Esophagus squamous epithelium (tissue), 5 donors: ENCODE measurements around the gene CA5A. TPM values are rescaled to one million over a fixed set of nuclear protein-coding genes. Genes with fewer than 3 reads are reported as not detected.

Experiments used
- DNase-seq: peaks from one replicate; lab custom pipeline; 2025; lab: John Stamatoyannopoulos, UW
- H3K27ac ChIP-seq, 4 donors: fragments of 200-600 bp; sonication (generic); one replicate each; pipeline ENCODE4 v1.5.1; 2016 to 2019; ENCODE audit warnings: mild to moderate bottlenecking in 1 of 4
- H3K27me3 ChIP-seq, 4 donors: fragments of 200-600 bp; sonication (generic); 1 replicate in 3 of 4; 2 replicates in 1 of 4; pipeline versions ENCODE4 v1.5.1 to v1.6.0; 2017 to 2021; ENCODE audit warnings: antibody characterized with exemption in 1 of 4
- H3K36me3 ChIP-seq, 3 donors: fragments of 200-600 bp; sonication (generic); one replicate each; pipeline ENCODE4 v1.5.1; 2016 to 2019
- H3K4me1 ChIP-seq, 3 donors: fragments of 200-600 bp; sonication (generic); one replicate each; pipeline ENCODE4 v1.5.1; 2017 to 2019
- H3K4me3 ChIP-seq, 4 donors: fragments of 200-600 bp; sonication (generic); 1 replicate in 3 of 4; 2 replicates in 1 of 4; pipeline ENCODE4 v1.5.1; 2016 to 2019; ENCODE audit warnings: mild to moderate bottlenecking in 2 of 4, moderate library complexity in 1 of 4
- H3K9me3 ChIP-seq, 3 donors: fragments of 200-600 bp; sonication (generic); one replicate each; pipeline ENCODE4 v1.5.1; 2016 to 2019
- POLR2A ChIP-seq, 4 donors: fragments of 450-650 bp; IDR thresholded peaks; one replicate each; pipeline ENCODE4 v1.6.1; 2017; ENCODE audit warnings: antibody characterized with exemption in 4 of 4, mild to moderate bottlenecking in 4 of 4, moderate library complexity in 3 of 4
- WGBS, 2 donors: methylation state at CpG; one replicate each; pipeline ENCODE4 v1.1.5; 2018; 5-methylcytosine and 5-hydroxymethylcytosine counted together
- intact Hi-C: fragments of 100-400 bp; cut with DNase I; formaldehyde crosslinking; loops from one replicate; pipeline ENCODE4 v1.15.0; 2022
- total RNA-seq, 4 donors: library from RNA; depleted of rRNA; stranded (reverse); fragments of >200 nt; gene quantifications; one replicate each; pipeline ENCODE4 v1.1.0, GENCODE V29; 2016
- TF ChIP-seq, protein P1 (sequence below), 6 experiments: fragments of 450-650 bp in 4 of 6; fragments of 200-600 bp in 2 of 6; sonication (generic) in 2 of 6; IDR thresholded peaks; one replicate each; pipeline ENCODE4 v1.5.1; 2016 to 2019; ENCODE audit warnings: antibody characterized with exemption in 6 of 6, mild to moderate bottlenecking in 4 of 6, moderate library complexity in 4 of 6
- donor health status: DM: yes; HTN: yes; CAD: no.

Gene CA5A
- total RNA-seq, 4 donors from 2014 or later, result not detected

DNA sequence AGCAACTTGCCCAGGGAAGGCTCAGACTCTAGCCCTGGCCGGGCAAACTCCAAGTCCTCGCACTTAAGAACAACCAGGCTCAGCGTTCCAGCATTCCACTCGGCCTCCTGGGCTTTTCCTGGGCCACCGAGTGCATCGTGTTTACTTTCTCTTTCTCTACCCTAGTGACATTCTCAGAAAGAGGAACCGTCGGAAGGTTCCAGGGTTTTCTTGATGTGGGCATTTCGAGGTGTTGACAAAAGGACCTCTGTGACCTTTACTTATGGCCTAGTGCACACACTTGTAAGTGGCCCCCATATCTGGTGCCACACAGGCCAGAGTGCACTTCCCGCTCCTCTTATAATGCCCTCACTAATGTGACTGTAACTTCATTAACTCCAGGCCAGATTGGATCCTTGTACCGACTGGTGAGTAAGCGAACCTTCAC lies 11.8 kb upstream of the CA5A start:
- H3K4me3 ChIP-seq, result no peak overlapping the region
- DNase-seq, result no peak
- H3K27ac ChIP-seq, result peak overlapping the region in 1 of 4 donors; percentile 58

DNA sequence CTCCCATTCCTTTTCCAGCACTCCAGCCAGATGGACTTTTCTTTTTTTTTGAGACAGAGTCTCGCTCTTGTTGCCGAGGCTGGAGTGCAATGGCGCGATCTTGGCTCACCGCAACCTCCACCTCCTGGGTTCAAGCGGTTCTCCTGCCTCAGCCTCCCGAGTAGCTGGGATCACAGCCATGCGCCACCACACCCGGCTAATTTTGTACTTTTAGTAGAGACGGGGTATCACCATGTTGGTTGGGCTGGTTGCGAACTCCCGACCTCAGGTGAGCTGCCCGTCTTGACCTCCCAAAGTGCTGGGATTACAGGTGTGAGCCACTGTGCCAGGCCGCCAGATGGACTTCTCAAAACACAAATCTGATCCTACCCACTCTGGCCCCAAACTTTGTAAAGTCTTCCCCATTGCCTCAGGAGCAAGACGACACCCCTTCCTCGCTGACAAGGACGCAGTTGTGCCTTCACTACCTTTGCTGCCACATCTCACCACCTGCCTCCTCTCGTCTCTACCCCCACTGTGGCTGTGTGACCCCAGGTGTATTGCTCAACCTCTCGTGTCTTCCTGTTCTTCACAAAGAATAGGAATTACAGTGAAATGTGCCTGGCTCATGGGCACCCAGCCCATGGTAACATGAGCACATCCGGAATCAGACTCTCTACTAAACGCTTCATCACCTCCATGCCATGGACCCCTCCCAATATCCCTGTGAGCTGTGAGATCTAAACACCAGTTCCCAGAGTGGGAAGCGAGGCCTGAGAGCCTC lies 11.2 kb upstream of the CA5A start:
- WGBS, 2 donors, result 81 to 88% methylated on average over 15 to 22 of the region's 22 CpGs
- DNase-seq, result no peak
- H3K36me3 ChIP-seq, result no peaks in the 10 kb centered on the region
- H3K9me3 ChIP-seq, result no peaks in the 10 kb centered on the region
- peaks cover 5 to 31% (median 6%) of the 10 kb centered on the region in 3 donors for H3K4me1 ChIP-seq
- peak overlapping the region in 1 of 4 donors; percentile 58 for H3K27ac ChIP-seq
- intact Hi-C loops, result no loop called here
- H3K27me3 ChIP-seq, result no peaks in the 10 kb centered on the region
- TF ChIP-seq, protein P1, sequence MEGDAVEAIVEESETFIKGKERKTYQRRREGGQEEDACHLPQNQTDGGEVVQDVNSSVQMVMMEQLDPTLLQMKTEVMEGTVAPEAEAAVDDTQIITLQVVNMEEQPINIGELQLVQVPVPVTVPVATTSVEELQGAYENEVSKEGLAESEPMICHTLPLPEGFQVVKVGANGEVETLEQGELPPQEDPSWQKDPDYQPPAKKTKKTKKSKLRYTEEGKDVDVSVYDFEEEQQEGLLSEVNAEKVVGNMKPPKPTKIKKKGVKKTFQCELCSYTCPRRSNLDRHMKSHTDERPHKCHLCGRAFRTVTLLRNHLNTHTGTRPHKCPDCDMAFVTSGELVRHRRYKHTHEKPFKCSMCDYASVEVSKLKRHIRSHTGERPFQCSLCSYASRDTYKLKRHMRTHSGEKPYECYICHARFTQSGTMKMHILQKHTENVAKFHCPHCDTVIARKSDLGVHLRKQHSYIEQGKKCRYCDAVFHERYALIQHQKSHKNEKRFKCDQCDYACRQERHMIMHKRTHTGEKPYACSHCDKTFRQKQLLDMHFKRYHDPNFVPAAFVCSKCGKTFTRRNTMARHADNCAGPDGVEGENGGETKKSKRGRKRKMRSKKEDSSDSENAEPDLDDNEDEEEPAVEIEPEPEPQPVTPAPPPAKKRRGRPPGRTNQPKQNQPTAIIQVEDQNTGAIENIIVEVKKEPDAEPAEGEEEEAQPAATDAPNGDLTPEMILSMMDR (IDR thresholded peaks at IDR 0.05), result no peak
- no peak for TF ChIP-seq POLR2A (IDR thresholded peaks at IDR 0.05)
- no peak overlapping the region for H3K4me3 ChIP-seq

More for the DNA sequence above, 11.8 kb upstream of the CA5A start:
- H3K27me3 ChIP-seq, result no peaks in the 10 kb centered on the region
- intact Hi-C loops, result no loop called here
- peaks cover 11 to 37% (median 12%) of the 10 kb centered on the region in 3 donors for H3K4me1 ChIP-seq
- H3K36me3 ChIP-seq, result no peaks in the 10 kb centered on the region
- TF ChIP-seq, protein P1 (IDR thresholded peaks at IDR 0.05), result no peak
- no peak for TF ChIP-seq POLR2A (IDR thresholded peaks at IDR 0.05)
- 58 to 65% methylated on average over 8 to 12 of the region's 12 CpGs for WGBS, 2 donors
- H3K9me3 ChIP-seq, result no peaks in the 10 kb centered on the region

DNA sequence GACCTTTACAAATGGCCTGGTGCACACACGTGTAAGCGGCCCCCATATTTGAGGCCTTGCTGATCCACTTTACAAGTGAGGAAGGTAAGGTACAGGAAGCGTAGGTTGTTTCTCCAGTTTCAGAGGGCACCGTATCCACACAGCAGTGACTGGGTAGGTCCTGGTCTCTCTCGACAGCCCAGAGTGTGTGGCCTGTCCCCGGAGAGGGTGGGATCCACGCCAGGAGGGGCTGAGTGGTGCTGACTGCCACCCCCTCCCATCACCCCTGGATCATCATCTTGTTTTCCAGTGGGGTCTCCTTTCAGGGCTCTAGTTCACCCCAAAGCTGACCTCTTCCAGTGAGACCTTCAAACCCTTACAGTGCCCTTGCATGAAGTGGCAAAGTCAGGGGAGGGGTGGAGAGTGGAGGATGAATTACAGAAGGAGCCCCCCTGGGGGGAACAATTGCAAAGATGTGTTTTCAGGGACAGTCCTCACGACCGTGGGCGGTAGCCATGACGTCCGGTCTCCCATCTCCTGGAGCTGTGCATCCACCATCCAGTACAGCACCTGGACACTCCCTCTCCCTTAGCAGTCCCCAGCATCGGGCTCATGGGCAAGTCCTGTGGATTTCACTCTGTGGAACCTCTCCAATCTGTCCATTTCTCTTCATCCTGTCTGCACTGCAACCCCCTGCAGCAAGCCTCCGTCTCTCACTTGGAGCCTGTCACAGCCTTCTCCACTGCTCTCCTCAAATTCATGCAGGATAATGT lies 10.4 kb upstream of the CA5A start:
- peaks cover 0 to 24% (median 5%) of the 10 kb centered on the region in 3 donors for H3K4me1 ChIP-seq
- H3K9me3 ChIP-seq, result no peaks in the 10 kb centered on the region
- intact Hi-C loops, result no loop called here
- 82 to 87% methylated on average over 9 to 12 of the region's 14 CpGs for WGBS, 2 donors
- no peak for DNase-seq
- no peaks in the 10 kb centered on the region for H3K36me3 ChIP-seq
- no peak overlapping the region for H3K27ac ChIP-seq
- TF ChIP-seq, protein P1 (IDR thresholded peaks at IDR 0.05), result no peak
- no peak for TF ChIP-seq POLR2A (IDR thresholded peaks at IDR 0.05)
- no peak overlapping the region for H3K4me3 ChIP-seq
- H3K27me3 ChIP-seq, result no peaks in the 10 kb centered on the region

DNA sequence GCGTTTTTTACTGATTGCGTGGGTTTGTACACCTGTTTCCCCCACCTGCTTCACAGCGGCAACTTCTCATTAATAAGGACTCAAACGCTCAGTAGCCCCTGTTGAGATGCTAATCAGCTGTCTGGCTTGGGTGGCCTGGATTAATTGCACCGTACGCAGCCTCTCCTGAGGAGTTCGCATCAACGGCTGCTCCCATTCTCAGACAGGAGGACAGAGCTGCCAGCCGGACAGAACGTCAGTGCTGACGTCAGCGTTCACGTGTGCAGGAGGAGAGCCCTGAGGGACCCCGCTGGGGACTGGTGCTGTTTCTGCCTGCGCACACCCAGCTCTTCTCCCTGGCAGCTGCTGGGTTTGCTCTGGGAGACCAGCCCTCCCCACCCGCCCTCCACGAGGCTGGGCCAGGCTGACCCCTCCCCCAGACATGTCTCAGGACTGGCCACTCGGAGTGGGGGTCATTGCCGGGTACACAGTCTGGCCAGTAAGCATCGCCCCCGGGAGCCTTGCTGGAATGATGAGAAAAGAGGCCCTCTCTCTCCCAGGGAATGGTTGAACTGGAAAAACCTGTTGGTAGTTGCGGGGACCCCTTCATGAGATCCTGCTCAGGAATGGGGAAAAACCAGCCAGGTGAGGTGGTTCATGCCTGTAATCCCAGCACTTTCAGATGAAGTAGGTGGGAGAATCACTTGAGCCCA lies 9.2 kb upstream of the CA5A start:
- Histone ChIP-seq H3K4me3 (peak overlapping the region in 3 of 4 donors; percentile 15 to 57 (median 29)), H3K9me3 (no peaks in the 10 kb centered on the region), H3K27ac (peak overlapping the region; percentile 29 to 80 (median 67)), H3K36me3 (no peaks in the 10 kb centered on the region), H3K4me1 (peaks cover 0 to 23% (median 5%) of the 10 kb centered on the region in 3 donors), H3K27me3 (no peaks in the 10 kb centered on the region)
- WGBS, 2 donors, result 21 to 28% methylated on average over 11 to 15 of the region's 22 CpGs
- DNase-seq, result no peak
- no peak for TF ChIP-seq POLR2A (IDR thresholded peaks at IDR 0.05)
- TF ChIP-seq, protein P1 (IDR thresholded peaks at IDR 0.05), result no peak
- intact Hi-C loops, result no loop called here
